Measurements from ENCODE around the gene SLC26A2. TPM values are rescaled to one million over a fixed set of nuclear protein-coding genes. Genes with fewer than 3 reads are reported as not detected.

Gene SLC26A2
- total and polyA plus RNA-seq, 8 donors = 1.1 to 7.4 (median 3.6) TPM

- no peak for FAIRE-seq
- intact Hi-C loops (cut with DNase I) = no loop called here
- Histone ChIP-seq H3K9me3 (no peaks in the 10 kb centered on the region), H3K36me3 (peaks cover 0 to 66% (median 26%) of the 10 kb centered on the region in 3 donors), H3K27ac (no peak overlapping the region), H3K27me3 (no peaks in the 10 kb centered on the region), H3K4me1 (no peaks in the 10 kb centered on the region), H3K4me3 (no peak overlapping the region)
- no peak for ATAC-seq
- TF ChIP-seq, protein P1, sequence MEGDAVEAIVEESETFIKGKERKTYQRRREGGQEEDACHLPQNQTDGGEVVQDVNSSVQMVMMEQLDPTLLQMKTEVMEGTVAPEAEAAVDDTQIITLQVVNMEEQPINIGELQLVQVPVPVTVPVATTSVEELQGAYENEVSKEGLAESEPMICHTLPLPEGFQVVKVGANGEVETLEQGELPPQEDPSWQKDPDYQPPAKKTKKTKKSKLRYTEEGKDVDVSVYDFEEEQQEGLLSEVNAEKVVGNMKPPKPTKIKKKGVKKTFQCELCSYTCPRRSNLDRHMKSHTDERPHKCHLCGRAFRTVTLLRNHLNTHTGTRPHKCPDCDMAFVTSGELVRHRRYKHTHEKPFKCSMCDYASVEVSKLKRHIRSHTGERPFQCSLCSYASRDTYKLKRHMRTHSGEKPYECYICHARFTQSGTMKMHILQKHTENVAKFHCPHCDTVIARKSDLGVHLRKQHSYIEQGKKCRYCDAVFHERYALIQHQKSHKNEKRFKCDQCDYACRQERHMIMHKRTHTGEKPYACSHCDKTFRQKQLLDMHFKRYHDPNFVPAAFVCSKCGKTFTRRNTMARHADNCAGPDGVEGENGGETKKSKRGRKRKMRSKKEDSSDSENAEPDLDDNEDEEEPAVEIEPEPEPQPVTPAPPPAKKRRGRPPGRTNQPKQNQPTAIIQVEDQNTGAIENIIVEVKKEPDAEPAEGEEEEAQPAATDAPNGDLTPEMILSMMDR (IDR thresholded peaks at IDR 0.05) = no peak
- no peak for DNase-seq
- 93% methylated on average over 4 of the region's 4 CpGs for WGBS, 2 donors
Observed at GRCh38 chr5:150033334-150033733, 72.8 kb downstream of the SLC26A2 start.

DNA sequence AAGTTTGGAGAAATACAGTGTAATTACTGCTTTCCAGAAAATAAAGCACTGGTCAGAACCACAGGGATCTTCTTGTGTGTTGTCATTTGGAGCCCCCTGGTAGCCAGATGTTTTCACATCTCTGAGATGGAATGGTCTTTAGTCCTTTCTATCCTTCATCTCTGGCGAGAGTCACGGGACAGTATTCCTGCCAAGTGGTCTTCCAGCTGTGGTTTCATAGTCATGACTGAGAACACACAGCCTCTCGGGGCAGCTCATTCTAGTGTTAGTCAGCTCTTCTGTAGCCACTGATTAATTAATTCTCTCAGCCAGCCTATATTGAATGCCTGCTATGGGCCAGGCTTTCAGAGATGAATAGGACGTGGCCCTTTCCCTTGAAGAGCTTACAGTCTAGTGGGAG is 74.1 kb downstream of the SLC26A2 start:
- 82 to 84% methylated on average over 4 of the region's 4 CpGs for WGBS, 2 donors
- Histone ChIP-seq H3K4me1 (no peaks in the 10 kb centered on the region), H3K9me3 (no peaks in the 10 kb centered on the region), H3K27me3 (no peaks in the 10 kb centered on the region), H3K4me3 (no peak overlapping the region), H3K27ac (no peak overlapping the region), H3K36me3 (peaks cover 0 to 66% (median 26%) of the 10 kb centered on the region in 3 donors)
- ATAC-seq (peak in 1 of 4 donors; percentile 21), DNase-seq (no peak), FAIRE-seq (no peak)
- intact Hi-C loops (cut with DNase I) = no loop called here
- TF ChIP-seq, protein P1 (IDR thresholded peaks at IDR 0.05) = no peak

DNA sequence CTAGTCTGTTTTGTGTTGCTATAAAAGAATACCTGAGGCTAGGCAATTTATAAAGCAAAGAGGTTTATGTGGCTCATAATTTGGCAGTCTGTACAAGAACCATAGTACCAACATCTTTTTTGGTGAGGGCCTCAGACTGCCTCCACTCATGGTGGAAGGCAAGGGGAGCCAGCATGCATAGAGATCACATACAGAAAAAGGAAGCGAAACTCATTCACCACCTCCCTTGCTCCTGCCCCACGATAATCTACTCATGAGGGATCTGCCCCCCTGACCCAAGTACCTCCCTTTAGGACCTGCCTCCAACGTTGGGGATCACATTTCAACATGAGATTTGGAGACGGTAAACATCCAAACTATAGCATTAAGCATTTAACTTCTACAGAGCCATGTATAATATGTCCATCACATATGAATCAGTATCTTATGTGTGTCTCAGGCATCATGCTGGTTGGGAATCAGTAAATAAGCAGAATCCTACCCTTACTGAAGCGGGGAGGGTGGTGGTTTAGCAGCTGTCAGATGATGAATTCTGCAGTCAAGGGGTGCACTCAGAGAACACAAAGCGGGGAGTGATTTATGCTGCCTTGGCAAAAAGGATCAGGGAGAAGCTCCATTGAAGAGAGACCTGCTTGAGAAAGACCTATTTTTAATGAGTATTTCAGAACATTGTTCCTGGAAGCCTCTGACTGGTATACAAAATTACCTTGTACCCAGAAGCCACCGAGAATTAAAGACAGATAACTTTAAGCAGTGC is 74.8 kb downstream of the SLC26A2 start:
- peaks cover under 1 to 61% (median 25%) of the 10 kb centered on the region in 3 donors for H3K36me3 ChIP-seq
- H3K9me3 ChIP-seq = no peaks in the 10 kb centered on the region
- ATAC-seq = no peak
- WGBS, 2 donors = 80 to 81% methylated on average over 7 of the region's 7 CpGs
- H3K27me3 ChIP-seq = no peaks in the 10 kb centered on the region
- intact Hi-C loops (cut with DNase I) = no loop called here
- TF ChIP-seq, protein P1 (IDR thresholded peaks at IDR 0.05) = no peak
- H3K4me3 ChIP-seq = no peak overlapping the region
- DNase-seq = no peak
- no peak for FAIRE-seq
- H3K27ac ChIP-seq = no peak overlapping the region
- no peaks in the 10 kb centered on the region for H3K4me1 ChIP-seq

DNA sequence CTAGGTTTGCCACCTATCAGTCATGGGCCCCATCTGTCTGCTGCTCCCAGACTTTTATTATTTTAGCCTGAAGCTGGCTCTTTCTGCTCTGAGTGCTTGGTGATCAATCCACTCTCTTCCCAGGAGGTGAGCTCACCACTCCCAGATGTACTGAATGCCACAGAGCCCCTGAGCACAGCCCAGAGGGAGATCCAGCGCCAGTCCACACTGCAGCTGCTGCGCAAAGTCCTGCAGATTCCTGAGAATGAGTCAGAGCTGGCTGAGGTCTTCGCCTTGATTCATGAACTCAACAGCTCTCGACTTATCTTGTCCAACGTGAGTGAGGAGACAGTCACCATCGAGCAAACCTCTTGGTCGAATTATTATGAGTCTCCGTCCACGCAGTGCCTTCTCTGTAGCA is 76.0 kb downstream of the SLC26A2 start:
- Histone ChIP-seq H3K4me1 (no peaks in the 10 kb centered on the region), H3K36me3 (peaks cover 5 to 61% (median 34%) of the 10 kb centered on the region in 3 donors), H3K27me3 (no peaks in the 10 kb centered on the region), H3K27ac (no peak overlapping the region), H3K9me3 (no peaks in the 10 kb centered on the region), H3K4me3 (no peak overlapping the region)
- intact Hi-C loops (cut with DNase I) = no loop called here
- ATAC-seq (peak in 3 of 4 donors; percentile 27 to 41 (median 38)), DNase-seq (no peak), FAIRE-seq (no peak)
- TF ChIP-seq, protein P1 (IDR thresholded peaks at IDR 0.05) = no peak
- 88 to 90% methylated on average over 9 of the region's 9 CpGs for WGBS, 2 donors

Other genes starting within 250 kb of the SLC26A2 start
- gene PPARGC1B, start 230.4 kb upstream of the SLC26A2 start, total RNA-seq = 1 to 10 TPM; 1.1 to 2.4 (median 1.5) TPM
- 1 to 10 TPM in 1 of 2 donors, under 1 TPM in 1; 0.47 to 1.4 TPM for gene PPARGC1B, start 230.4 kb upstream of the SLC26A2 start, polyA plus RNA-seq
- gene PDE6A, start 16.0 kb upstream of the SLC26A2 start, total RNA-seq = not detected
- gene PDE6A, start 16.0 kb upstream of the SLC26A2 start, polyA plus RNA-seq = not detected
- 1 to 10 TPM; 1.5 to 3.6 (median 2.0) TPM for gene TIGD6, start 39.9 kb downstream of the SLC26A2 start, total RNA-seq
- 1 to 10 TPM; 2.3 to 2.6 TPM for gene TIGD6, start 39.9 kb downstream of the SLC26A2 start, polyA plus RNA-seq
- gene HMGXB3, start 40.0 kb downstream of the SLC26A2 start, total RNA-seq = 10 to 100 TPM in 4 of 6 donors, 1 to 10 TPM in 2; 8.6 to 16.4 (median 10.7) TPM
- gene HMGXB3, start 40.0 kb downstream of the SLC26A2 start, polyA plus RNA-seq = 10 to 100 TPM; 20.7 to 21.4 TPM
- 10 to 100 TPM in 3 of 6 donors, 1 to 10 TPM in 3; 1.4 to 51.2 (median 7.6) TPM for gene CSF1R, start 125.8 kb downstream of the SLC26A2 start, total RNA-seq
- gene CSF1R, start 125.8 kb downstream of the SLC26A2 start, polyA plus RNA-seq = 1 to 10 TPM; 1.9 to 2.6 TPM
- 10 to 100 TPM in 4 of 6 donors, 1 to 10 TPM in 2; 7.2 to 48.6 (median 15.6) TPM for gene PDGFRB, start 195.1 kb downstream of the SLC26A2 start, total RNA-seq
- 10 to 100 TPM; 11.5 to 17.0 TPM for gene PDGFRB, start 195.1 kb downstream of the SLC26A2 start, polyA plus RNA-seq
- under 1 TPM in 2 of 6 donors, not detected in 4; 0.13 to 0.16 TPM for gene CDX1, start 206.0 kb downstream of the SLC26A2 start, total RNA-seq
- gene CDX1, start 206.0 kb downstream of the SLC26A2 start, polyA plus RNA-seq = under 1 TPM in 1 of 2 donors, not detected in 1; 0.19 TPM
- not detected for gene SLC6A7, start 229.3 kb downstream of the SLC26A2 start, total RNA-seq
- gene SLC6A7, start 229.3 kb downstream of the SLC26A2 start, polyA plus RNA-seq = not detected